ENCODE measurements around the gene DYRK1A.

Gene DYRK1A

DNA sequence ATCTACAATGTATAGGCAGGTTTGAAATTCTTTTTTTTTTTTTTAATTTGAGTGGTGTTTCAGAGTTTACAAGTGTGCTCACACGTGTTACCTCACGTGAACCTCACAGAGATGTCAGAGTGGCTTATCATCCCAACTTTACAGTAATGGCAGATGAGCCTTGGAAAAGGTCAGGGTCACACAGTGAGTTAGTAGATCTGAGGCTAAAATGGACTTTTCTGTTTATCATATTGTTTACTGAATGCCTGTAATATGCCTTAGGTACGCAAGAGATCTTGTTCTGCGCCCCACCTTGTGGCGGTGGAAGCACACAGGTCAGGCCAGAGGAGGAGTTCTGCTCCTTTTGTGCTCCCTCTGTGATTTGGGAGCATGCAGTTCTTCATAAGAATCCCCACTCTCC lies 80.0 kb downstream of the DYRK1A start:
- Histone ChIP-seq H3K27ac (ENCODE audit: extremely low read depth, low read depth, low read length) (no peak overlapping the region), H3K9me3 (ENCODE audit: control insufficient read depth, insufficient read depth, low read depth, low read length) (no peaks in the 10 kb centered on the region), H3K4me1 (ENCODE audit: control insufficient read depth, insufficient read depth, low read length) (peaks cover 27% of the 10 kb centered on the region), H3K36me3 (ENCODE audit: control insufficient read depth in 2 of 2, insufficient read depth in 1 of 2, low read length in 2 of 2) (no peaks in the 10 kb centered on the region; a peak in 1 of 3 replicates), H3K4me3 (ENCODE audit: low read depth, low read length) (no peak overlapping the region)
- peak; percentile 59 for TF ChIP-seq ZNF600 (tag by site-specific recombination; IDR thresholded peaks at IDR 0.05)
- TF ChIP-seq ZBTB17 (tag by site-specific recombination; IDR thresholded peaks at IDR 0.05): 0 out of 2 replicates have a peak, but pooled peaks have one; percentile 12
- TF ChIP-seq SP2 (tag by site-specific recombination; IDR thresholded peaks at IDR 0.05): no peak
- TF ChIP-seq SCRT1 (tag by site-specific recombination; IDR thresholded peaks at IDR 0.05; ENCODE audit: borderline replicate concordance): no peak
- POLR2A ChIA-PET: no interaction called here
- CTCF ChIA-PET: interaction anchor here (0.6 to 1.6 kb wide), 7 partner anchors 12 to 280 kb away, joined by 3 to 7 read pairs (median 5); no protein-coding TSS in a partner anchor

DNA sequence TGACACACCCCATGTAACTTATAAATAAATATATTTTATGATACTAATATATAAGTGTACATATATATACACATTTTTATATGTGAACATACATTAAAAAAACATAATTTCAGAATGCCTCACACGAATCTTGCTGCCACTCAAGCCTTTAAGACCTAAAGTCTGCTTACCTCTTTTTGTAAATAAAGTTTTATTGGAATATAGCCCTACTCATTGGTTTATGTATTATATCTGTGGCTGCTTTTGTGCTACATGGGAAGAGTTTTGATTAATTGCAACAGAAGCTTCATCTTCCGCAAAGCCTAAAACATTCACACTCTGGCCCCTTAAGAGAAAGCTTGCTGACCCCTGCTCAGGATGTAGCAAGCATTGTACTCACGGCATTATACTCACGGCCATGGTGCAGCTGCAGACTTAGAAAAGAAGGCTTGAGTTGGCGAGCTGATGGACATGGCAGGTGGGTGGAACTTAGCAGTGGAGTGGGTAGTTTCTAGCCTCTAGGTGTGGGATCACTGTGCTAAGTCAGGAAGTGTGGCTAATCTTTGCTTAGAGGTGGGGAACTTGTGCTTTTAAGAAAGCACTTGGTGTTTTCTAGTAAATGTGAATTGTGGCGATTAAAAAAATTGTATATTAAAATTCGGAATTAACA lies 80.8 kb downstream of the DYRK1A start:
- Histone ChIP-seq H3K9me3 (ENCODE audit: control insufficient read depth, insufficient read depth, low read depth, low read length) (no peaks in the 10 kb centered on the region), H3K4me1 (ENCODE audit: control insufficient read depth, insufficient read depth, low read length) (peaks cover 32% of the 10 kb centered on the region), H3K27ac (ENCODE audit: extremely low read depth, low read depth, low read length) (no peak overlapping the region), H3K36me3 (ENCODE audit: control insufficient read depth in 2 of 2, insufficient read depth in 1 of 2, low read length in 2 of 2) (no peaks in the 10 kb centered on the region; a peak in 1 of 3 replicates), H3K4me3 (ENCODE audit: low read depth, low read length) (no peak overlapping the region)
- ChIA-PET CTCF (interaction anchor here (0.5 to 1.3 kb wide), 5 partner anchors 12 to 490 kb away, joined by 3 to 7 read pairs (median 3); no protein-coding TSS in a partner anchor), POLR2A (no interaction called here)
- TF ChIP-seq EGR2 (tag by site-specific recombination; IDR thresholded peaks at IDR 0.05; ENCODE audit: low read depth) (peak; percentile 88), ZFHX2 (tag by site-specific recombination; conservative IDR thresholded peaks at IDR 0.05) (peak; percentile 73)
- TF ChIP-seq, protein P1, sequence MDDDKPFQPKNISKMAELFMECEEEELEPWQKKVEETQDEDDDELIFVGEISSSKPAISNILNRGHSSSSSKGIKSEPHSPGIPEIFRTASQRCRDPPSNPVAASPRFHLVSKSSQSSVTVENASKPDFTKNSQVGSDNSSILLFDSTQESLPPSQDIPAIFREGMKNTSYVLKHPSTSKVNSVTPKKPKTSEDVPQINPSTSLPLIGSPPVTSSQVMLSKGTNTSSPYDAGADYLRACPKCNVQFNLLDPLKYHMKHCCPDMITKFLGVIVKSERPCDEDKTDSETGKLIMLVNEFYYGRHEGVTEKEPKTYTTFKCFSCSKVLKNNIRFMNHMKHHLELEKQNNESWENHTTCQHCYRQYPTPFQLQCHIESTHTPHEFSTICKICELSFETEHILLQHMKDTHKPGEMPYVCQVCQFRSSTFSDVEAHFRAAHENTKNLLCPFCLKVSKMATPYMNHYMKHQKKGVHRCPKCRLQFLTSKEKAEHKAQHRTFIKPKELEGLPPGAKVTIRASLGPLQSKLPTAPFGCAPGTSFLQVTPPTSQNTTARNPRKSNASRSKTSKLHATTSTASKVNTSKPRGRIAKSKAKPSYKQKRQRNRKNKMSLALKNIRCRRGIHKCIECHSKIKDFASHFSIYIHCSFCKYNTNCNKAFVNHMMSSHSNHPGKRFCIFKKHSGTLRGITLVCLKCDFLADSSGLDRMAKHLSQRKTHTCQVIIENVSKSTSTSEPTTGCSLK (tag by site-specific recombination; IDR thresholded peaks at IDR 0.05): no peak

DNA sequence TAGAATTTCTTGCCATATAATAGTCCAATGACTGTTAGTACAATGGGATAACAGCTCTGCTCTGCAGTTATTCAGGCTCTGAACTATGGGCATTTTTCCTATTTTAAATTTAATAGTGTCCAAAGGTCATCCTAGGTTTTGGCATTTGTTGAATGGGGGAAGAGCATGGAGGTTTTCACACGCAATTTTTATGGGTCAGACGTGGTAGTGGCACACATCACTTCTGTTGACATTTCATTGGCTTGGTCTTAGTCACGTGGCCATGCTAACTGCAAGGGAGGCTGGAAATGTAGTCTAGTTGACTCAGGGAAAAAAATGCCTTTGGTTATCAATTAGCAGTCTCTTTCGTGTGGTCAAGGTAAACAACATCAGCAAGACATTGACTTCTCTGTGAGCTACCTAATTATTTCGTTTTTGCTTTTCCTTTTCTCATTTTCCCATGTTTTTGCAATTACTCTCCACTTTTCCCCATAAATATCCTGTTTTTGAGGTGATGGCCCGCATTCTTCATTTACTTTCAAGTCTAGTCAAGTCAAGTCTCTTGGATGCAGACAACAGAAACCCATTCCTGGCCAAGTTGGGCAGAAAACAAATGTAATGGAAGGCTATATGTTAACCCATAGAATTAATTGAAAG lies 82.8 kb downstream of the DYRK1A start:
- Histone ChIP-seq H3K27ac (ENCODE audit: extremely low read depth, low read depth, low read length) (no peak overlapping the region), H3K4me3 (ENCODE audit: low read depth, low read length) (no peak overlapping the region), H3K36me3 (ENCODE audit: control insufficient read depth in 2 of 2, insufficient read depth in 1 of 2, low read length in 2 of 2) (no peaks in the 10 kb centered on the region), H3K4me1 (ENCODE audit: control insufficient read depth, insufficient read depth, low read length) (peaks cover 30% of the 10 kb centered on the region), H3K9me3 (ENCODE audit: control insufficient read depth, insufficient read depth, low read depth, low read length) (no peaks in the 10 kb centered on the region)
- POLR2A ChIA-PET: no interaction called here
- TF ChIP-seq, protein P2, sequence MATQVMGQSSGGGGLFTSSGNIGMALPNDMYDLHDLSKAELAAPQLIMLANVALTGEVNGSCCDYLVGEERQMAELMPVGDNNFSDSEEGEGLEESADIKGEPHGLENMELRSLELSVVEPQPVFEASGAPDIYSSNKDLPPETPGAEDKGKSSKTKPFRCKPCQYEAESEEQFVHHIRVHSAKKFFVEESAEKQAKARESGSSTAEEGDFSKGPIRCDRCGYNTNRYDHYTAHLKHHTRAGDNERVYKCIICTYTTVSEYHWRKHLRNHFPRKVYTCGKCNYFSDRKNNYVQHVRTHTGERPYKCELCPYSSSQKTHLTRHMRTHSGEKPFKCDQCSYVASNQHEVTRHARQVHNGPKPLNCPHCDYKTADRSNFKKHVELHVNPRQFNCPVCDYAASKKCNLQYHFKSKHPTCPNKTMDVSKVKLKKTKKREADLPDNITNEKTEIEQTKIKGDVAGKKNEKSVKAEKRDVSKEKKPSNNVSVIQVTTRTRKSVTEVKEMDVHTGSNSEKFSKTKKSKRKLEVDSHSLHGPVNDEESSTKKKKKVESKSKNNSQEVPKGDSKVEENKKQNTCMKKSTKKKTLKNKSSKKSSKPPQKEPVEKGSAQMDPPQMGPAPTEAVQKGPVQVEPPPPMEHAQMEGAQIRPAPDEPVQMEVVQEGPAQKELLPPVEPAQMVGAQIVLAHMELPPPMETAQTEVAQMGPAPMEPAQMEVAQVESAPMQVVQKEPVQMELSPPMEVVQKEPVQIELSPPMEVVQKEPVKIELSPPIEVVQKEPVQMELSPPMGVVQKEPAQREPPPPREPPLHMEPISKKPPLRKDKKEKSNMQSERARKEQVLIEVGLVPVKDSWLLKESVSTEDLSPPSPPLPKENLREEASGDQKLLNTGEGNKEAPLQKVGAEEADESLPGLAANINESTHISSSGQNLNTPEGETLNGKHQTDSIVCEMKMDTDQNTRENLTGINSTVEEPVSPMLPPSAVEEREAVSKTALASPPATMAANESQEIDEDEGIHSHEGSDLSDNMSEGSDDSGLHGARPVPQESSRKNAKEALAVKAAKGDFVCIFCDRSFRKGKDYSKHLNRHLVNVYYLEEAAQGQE (tag by site-specific recombination; IDR thresholded peaks at IDR 0.05): no peak
- TF ChIP-seq ZNF48 (tag by site-specific recombination; IDR thresholded peaks at IDR 0.05) (0 out of 2 replicates have a peak, but pooled peaks have one; percentile 83), PRDM1 (tag by site-specific recombination; IDR thresholded peaks at IDR 0.05) (peak; percentile 50; the same call in 1 of the 2 replicates), ZNF221 (tag by site-specific recombination; IDR thresholded peaks at IDR 0.05; ENCODE audit: borderline replicate concordance) (no peak)
- TF ChIP-seq, protein P3, sequence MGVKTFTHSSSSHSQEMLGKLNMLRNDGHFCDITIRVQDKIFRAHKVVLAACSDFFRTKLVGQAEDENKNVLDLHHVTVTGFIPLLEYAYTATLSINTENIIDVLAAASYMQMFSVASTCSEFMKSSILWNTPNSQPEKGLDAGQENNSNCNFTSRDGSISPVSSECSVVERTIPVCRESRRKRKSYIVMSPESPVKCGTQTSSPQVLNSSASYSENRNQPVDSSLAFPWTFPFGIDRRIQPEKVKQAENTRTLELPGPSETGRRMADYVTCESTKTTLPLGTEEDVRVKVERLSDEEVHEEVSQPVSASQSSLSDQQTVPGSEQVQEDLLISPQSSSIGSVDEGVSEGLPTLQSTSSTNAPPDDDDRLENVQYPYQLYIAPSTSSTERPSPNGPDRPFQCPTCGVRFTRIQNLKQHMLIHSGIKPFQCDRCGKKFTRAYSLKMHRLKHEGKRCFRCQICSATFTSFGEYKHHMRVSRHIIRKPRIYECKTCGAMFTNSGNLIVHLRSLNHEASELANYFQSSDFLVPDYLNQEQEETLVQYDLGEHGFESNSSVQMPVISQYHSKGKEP (tag by site-specific recombination; IDR thresholded peaks at IDR 0.05): no peak
- TF ChIP-seq, protein P4, sequence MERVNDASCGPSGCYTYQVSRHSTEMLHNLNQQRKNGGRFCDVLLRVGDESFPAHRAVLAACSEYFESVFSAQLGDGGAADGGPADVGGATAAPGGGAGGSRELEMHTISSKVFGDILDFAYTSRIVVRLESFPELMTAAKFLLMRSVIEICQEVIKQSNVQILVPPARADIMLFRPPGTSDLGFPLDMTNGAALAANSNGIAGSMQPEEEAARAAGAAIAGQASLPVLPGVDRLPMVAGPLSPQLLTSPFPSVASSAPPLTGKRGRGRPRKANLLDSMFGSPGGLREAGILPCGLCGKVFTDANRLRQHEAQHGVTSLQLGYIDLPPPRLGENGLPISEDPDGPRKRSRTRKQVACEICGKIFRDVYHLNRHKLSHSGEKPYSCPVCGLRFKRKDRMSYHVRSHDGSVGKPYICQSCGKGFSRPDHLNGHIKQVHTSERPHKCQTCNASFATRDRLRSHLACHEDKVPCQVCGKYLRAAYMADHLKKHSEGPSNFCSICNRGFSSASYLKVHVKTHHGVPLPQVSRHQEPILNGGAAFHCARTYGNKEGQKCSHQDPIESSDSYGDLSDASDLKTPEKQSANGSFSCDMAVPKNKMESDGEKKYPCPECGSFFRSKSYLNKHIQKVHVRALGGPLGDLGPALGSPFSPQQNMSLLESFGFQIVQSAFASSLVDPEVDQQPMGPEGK (tag by site-specific recombination; IDR thresholded peaks at IDR 0.05): no peak
- CTCF ChIA-PET: interaction anchor here (0.5 to 1.2 kb wide), 5 partner anchors 11 to 214 kb away, joined by 3 to 5 read pairs (median 3); no protein-coding TSS in a partner anchor

All from HEK293 (cell line).